GM20431 (cell line): ENCODE results near the gene SCCPDH.
"Not testable (repeated sequence)": the region's sequence is repeated elsewhere in the genome, so short reads cannot be mapped to it uniquely, and the experiment has no call there.

Experiments used
- in situ Hi-C: fragments of 300-500 bp; cut with MseI, MboI; formaldehyde crosslinking; loops from one replicate; pipeline ENCODE4 v1.15.0; 2020; ENCODE audit warnings: low sequenced_read_pairs; ENCODE audit not compliant: unreplicated experiment

The SCCPDH gene

DNA sequence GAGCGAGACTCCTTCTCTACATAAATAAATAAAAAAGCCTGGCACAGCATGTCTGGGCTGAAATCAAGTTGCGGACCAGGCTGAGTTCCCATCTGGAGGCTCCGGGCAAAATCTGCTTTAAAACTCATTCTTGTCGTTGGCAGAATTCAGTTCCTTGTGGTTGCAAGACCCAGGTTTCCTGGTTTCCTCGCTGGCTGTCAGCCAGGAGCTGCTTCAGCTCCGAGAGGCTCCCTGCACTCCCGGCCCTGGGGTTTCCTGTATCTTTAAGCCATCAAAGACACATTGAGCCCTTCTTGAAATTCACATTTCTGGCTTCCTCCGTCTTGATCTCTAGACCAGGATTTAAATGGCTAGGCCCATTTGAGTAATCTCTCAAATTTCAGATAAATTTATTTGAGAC is 20.6 kb upstream of the SCCPDH start:
- in situ Hi-C loops = no loop called here

DNA sequence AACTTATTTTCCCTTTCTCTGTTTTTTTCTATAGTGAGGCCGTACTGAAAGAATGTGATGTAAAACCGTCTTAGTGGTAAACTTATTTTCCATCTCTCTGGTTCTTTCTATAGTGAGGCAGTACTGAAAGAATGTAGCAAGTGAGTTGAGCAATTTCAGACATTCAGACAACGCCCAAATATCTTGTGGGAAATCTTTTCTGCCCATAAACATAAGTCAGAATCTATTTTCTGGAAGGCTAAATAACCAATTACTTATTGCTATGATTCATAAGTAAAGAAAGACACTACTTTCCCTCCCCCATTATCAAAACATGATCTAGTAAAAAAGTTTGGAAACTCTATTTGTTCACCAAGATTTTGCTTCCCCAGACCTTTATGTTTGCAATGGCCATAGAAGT is 18.8 kb upstream of the SCCPDH start:
- in situ Hi-C loops = no loop called here

DNA sequence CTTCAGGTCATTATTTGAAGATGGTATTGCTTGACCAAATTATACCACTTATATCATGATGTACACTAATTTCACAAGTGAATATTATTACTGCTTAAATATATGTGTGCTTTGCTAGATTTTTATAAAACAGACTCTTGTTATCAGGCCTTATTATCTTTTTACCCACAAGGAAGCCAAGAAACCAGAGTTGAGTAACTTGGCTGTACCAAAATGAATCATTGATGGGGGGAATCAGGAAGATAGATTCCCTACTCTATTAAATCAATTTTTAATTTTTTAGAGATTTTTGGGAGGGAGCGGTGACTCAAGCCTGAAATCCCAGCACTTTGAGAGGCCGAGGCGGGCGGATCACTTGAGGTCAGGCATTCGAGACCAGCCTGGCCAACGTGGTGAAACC is 16.0 kb upstream of the SCCPDH start:
- in situ Hi-C loops = no loop called here

DNA sequence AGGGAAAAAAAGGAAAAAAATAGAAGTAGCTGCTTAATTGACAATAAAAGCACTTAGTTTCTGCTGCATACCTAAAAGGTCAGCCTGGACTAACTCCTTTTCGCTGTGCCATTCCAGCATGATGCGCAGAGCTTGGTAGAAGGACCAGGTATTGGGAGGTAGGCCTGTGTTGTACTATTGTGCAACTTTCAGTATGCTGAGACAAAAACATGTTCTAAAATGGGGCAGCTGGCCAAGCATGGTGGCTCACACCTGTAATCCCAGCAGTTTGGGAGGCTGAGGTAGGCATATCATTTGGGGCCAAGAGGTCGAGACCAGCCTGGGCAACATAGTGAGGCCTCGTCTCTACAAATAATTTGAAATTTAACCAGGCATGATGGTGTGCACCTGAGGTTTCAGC is 15.0 kb upstream of the SCCPDH start:
- in situ Hi-C loops = no loop called here

DNA sequence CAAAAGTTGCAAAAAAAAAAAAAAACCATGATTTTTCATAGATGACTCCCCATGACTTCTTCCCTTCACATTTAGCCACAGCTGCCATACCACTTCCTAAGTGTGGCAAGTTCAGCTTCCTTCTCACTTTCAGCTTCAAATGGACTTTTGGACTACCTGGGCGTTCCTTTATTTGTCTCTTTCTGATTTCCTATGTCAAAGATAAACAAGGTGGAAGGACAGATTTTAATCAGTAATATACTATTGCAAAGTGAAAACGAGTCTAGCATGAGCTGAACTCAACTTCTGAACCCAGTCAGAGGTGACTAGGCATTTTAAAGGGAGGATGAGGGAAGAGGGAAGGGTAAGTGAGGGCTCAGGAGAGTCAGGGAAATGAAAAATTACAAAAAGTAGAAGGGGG is 14.4 kb upstream of the SCCPDH start:
- in situ Hi-C loops = no loop called here

DNA sequence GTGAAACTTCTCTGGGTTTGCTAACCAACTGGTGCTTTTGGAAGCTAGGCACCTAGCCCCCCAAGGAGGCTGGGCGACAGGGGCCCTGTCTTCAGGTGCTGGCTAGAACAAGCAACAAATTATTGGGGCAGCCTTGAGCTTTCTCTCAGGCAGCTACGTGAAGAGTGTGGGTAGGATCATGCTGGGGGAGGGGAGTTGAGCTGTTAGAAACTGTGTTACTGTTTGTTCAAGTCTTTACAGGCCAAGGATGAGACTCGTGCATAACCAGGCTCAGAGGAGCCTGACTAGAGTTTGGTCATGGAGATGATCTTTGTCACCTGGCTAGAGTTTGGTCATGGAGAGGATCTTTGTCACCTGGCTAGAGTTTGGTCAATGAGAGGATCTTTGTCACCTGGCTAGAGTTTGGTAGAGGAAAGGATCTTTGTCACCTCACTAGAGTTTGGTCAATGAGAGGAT is 12.6 kb upstream of the SCCPDH start:
- in situ Hi-C loops = no loop called here

DNA sequence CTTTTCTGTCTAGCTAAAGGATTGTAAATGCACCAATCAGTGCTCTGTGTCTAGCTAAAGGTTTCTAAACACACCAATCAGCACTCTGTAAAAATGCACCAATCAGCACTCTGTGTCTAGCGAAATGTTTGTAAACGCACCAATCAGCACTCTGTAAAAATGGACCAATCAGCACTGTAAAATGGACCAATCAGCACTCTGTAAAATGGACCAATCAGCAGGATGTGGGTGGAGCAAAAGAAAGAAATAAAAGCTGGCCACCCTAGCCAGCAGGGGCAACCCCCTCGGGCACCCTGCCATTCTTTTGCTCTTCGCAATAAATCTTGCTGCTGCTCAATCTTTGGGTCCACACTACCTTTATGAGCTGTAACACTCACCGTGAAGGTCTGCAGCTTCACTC is 11.8 kb upstream of the SCCPDH start:
- in situ Hi-C loops = not testable (repeated sequence)

DNA sequence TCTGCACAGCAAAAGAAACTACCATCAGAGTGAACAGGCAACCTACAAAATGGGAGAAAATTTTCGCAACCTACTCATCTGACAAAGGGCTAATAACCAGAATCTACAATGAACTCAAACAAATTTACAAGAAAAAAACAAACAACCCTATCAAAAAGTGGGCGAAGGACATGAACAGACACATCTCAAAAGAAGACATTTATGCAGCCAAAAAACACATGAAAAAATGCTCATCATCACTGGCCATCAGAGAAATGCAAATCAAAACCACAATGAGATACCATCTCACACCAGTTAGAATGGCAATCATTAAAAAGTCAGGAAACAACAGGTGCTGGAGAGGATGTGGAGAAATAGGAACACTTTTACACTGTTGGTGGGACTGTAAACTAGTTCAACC is 4.8 kb upstream of the SCCPDH start:
- in situ Hi-C loops = not testable (repeated sequence)

DNA sequence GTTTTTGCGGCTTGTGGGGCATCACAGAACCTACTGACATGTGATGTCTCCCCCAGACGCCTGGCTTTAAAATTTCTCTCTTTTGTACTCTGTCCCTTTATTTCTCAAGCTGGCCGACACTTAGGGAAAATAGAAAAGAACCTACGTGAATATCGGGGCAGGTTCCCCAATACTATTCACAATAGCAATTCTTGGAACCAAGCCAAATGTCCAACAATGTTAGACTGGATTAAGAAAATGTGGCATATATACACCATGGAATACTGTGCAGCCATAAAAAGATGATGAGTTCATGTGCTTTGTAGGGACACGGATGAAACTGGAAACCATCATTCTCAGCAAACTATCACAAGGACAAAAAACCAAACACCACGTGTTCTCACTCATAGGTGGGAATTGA is 3.4 kb upstream of the SCCPDH start:
- in situ Hi-C loops = not testable (repeated sequence)

DNA sequence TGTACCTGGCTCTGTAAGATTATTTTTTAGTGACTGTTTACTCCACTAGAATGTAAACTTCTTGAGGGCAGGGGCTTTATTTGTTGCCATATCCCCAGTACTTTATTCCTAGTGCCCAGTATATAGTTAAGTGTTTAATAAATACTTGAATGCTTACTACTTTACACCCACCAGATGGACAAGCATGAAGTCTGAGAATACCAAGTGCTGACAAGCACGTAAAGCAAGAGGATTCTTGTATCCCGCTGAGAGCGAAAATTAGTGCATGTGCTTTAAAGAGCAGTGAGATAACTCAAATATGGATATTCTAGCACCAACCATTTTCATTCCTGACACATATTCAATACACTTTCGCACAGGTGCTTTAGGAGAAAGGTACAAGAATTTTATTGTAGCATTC is 1.5 kb upstream of the SCCPDH start:
- in situ Hi-C loops = no loop called here

DNA sequence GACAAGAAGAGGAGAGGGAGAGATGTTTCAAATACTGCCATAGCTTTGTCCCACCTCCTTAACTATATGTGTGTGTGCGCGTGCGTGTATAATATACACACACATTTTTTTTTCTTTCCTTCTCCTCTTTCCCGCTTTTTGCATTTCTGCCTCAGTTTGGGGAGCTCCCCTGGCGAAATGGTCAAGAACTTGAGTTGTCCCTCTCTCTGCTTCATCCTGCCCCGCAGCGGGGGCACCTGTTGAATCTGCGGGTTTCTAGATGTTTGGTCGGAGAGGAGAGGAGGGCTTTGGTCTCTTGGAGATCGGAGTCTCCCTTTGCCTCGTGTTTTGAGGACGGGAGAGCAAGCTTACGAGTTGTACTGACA is 504 bp downstream of the SCCPDH start:
- in situ Hi-C loops = no loop called here

DNA sequence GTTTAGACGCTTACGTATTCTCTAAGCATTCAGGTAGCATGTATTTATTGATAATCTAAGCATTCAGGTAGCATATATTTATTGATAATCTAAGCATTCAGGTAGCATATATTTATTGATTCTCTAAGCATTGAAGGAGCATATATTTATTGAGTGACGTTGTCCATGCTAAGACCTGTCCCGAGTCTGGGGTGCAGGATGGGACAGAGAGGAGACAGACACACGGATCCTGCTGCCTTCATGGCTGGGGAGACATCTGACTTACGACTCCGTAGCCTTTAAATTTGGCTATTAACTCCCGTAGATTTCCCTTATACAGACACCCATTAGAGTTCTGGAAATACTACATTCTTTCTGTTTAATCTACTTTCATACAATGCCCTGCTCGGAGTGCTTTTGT is 982 bp downstream of the SCCPDH start:
- in situ Hi-C loops = no loop called here

DNA sequence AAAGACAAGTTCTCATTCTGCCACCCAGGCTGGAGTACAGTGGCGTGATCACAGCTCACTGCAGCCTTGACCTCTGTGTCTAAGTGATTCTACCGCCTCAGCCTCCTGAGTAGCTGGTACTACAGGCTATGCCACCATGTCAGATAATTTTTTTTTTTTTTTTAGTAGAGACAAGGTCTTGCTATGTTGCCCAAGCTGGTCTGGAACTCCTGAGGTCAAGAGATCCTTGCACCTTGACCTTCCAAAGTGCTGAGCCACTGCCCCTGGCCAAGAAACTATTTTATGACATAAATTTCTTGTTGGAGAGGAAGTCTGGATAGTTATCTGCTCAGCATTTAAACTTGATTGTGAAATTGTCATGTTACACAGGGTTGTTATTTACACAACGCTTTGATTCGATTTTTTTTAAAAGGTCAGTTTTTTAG is 2.1 kb downstream of the SCCPDH start:
- in situ Hi-C loops = no loop called here

DNA sequence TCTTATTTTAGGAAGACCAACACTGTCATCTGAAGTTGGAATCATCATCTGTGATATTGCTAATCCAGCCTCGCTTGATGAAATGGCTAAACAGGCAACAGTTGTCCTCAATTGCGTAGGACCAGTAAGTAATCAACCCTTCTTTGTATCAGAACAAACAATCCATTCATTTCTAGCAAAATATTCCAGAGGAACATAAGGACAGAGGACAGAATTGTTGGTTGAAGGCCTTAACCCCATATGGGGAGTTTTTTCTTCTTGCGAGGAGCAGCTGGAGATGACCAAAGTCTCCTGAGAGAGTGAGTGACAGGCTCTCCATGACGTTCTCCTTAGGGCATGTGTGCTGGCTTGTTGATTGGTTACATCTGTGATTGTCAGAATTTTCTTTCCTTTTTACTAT is 2.7 kb downstream of the SCCPDH start:
- in situ Hi-C loops = no loop called here

DNA sequence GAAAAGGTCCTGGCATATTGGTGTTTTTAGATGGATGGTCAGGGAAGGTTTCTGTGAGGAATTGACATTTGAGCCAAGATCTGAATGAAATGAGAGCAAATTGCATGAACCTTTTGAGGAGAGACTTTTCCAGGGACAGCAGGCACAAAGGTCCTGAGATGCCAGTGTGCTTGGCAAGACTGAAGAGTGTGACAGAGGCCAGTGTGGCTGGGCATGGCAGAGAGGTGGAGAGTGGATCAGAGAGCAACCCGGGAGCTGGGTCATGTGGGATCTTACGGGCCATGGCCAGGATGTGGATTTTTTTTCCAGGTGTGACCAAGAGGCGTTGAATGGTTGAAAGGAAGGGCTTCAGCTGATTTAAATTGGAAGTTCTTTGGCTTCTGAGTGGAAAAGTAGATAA is 3.4 kb downstream of the SCCPDH start:
- in situ Hi-C loops = no loop called here

DNA sequence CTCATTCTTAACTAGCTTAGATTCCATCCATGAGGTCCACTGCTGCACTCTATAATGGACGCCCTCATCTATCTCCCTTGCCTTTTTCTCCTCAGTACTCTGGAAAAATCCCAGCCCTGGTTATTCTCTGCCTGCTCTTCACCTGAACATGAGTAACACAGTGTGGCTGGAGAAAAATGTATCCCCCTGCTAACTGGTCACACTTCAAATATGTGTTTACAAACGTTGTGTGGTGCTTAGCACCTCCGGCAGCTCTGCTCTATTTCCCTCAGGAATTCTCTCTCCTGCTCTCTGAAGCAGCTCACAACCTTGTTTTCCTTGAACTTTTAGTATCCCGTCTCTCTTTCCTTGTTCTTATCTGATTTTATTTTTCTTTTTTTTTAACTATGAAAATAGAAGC is 4.1 kb downstream of the SCCPDH start:
- in situ Hi-C loops = no loop called here

DNA sequence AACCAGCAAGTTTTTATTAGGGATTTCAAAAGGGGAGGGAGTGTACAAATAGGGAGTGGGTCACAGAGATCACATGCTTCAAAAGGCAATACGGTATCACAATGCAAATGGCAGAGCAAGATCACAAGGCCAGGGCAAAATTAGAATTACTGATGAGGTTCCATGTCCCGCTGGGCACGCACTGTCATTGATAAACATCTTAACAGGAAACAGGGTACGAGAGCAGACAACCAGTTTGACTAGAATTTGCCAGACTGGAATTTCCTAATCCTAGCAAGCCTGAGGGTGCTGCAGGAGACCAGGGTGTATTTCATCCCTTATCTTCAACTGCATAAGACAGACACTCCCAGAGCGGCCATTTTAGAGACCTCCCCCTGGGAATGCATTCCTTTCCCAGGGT is 4.8 kb downstream of the SCCPDH start:
- in situ Hi-C loops = not testable (repeated sequence)

DNA sequence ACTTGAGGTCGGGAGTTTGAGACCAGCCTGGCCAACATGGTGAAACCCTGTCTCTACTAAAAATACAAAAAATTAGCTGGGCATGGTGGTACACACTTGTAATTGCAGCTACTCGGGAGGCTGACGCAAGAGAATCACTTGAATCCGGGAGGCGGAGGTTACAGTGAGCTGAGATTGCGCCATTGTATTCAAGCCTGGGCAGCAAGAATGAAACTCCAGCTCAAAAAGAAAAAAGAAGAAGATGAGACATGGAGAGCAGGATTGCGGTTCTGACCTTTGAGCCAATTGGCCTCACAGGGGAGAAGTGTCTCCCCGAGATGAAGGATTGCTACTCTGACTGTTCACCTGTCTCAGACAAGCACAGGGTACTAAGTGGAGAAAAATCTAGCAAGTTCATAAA is 6.6 kb downstream of the SCCPDH start:
- in situ Hi-C loops = no loop called here

DNA sequence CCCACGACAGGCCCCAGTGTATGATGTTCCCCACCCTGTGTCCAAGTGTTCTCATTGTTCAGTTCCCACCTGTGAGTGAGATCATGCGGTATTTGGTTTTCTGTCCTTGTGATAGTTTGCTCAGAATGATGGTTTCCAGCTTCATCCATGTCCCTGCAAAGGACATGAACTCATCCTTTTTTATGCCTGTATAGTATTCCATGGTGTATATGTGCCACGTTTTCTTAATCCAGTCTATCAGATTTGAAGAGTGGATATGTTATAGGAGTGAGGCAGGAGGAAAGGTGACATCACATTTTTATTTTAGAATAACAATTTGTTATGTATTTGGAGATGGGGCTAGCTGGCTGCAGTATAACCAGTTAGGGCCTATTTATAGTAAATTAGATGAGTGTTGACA is 7.7 kb downstream of the SCCPDH start:
- in situ Hi-C loops = not testable (repeated sequence)

DNA sequence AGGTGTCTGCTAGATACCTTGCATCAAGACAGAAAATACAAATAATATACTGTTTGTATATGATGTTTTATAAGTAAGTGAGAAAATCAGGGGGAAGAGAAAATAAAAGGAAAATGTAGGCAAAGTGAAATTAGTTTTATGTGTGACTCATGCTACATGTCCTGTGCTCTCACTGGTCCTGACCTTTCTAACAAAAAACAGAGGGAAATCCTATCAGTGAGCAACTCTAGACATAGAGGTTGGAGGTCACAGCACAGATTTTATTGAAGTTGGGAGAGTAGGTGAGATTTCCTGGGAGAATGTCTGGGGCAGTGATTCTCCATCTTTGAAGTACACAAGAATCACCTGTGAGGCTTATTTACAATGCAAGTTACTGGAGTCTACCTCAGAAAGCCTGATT is 9.5 kb downstream of the SCCPDH start:
- in situ Hi-C loops = no loop called here

DNA sequence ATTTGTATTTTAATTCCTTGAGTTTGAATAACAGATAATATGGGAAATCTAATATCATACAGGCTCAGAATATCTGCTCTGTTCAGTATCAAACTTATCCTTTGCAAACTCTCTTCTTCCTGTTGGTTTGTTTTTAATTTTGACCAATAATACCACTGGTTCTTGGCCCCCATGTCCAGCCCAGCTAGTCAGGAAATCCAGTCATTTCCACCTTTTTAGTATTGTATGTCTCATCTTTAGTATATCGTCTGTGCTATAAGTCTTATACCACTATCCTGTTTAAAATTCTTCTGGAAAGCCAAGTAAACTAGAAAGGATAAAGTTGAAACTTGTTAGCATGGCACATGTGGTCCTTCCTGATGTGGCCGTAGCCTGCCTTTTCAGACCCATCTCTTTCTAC is 10.7 kb downstream of the SCCPDH start:
- in situ Hi-C loops = no loop called here

DNA sequence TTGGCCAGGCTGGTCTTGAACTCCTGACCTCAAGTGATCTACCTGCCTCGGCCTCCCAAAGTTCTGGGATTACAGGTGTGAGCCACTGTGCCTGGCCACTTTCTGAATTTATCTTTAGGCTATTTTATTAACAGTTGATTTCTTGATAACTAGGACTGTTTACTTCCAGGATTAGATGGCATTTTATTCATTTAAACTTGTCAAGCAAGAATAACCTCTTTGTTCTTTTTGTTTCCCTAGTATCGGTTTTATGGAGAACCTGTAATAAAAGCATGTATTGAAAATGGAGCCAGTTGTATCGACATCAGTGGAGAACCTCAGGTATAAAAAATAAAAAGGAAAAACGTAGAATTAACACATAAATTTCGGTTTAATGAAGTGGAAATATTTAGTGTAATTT is 11.5 kb downstream of the SCCPDH start:
- in situ Hi-C loops = no loop called here

DNA sequence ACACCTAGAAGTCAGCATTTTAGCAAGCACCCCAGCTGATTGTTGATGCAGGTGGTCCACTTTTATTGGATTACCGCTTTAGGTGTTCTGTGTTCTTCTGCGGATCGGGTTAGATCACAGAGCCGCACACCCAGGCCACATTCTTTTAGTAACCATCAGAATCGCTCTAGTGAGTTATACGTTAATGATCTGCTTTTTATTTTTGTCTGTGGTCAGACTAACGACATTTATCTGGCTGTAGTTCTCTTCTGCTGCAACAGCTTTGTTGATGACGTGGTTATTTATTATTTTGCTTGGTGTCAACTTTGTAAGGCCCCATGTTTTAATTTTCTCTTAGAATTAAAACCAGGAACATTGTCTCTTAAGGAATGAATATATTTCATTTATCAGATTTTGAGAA is 18.2 kb downstream of the SCCPDH start:
- in situ Hi-C loops = no loop called here
